DOHH2 (cell line): ENCODE measurements around the gene RAPGEF5.

Experiments used
- EZH2phosphoT487 ChIP-seq: fragments of 200-600 bp; sonication (generic); IDR thresholded peaks from 2 replicates; pipeline ENCODE4 v1.6.1; 2017; ENCODE audit warnings: borderline replicate concordance, mild to moderate bottlenecking, antibody characterized with exemption, low read length, moderate library complexity, mixed read lengths
- TF ChIP-seq, protein P1 (sequence below): fragments of 200-600 bp; sonication (generic); IDR thresholded peaks from one replicate; pipeline ENCODE4 v1.5.1; 2014; ENCODE audit warnings: antibody characterized with exemption, mild to moderate bottlenecking, low read depth, low read length; ENCODE audit not compliant: poor library complexity, severe bottlenecking

DNA sequence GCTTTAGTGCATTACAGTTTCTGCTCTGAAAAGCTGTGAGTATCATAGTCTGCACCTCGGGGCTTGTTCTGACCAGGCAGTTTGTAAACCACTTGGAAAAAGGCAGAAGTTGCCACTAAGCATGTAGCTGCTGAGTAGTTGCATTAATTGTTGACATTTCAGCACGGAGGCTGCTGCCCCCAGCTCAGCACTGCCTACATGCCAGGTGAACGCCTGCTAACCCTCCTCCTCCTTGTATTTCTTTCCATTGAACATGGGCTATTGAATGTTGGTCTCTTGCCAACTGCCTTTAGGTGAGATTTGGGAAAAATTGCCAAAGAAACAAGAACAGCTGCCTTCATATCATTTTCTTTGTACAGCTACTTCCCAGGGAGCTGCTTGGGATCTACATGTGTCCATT, 164.2 kb downstream of the RAPGEF5 start:
- TF ChIP-seq, protein P1, sequence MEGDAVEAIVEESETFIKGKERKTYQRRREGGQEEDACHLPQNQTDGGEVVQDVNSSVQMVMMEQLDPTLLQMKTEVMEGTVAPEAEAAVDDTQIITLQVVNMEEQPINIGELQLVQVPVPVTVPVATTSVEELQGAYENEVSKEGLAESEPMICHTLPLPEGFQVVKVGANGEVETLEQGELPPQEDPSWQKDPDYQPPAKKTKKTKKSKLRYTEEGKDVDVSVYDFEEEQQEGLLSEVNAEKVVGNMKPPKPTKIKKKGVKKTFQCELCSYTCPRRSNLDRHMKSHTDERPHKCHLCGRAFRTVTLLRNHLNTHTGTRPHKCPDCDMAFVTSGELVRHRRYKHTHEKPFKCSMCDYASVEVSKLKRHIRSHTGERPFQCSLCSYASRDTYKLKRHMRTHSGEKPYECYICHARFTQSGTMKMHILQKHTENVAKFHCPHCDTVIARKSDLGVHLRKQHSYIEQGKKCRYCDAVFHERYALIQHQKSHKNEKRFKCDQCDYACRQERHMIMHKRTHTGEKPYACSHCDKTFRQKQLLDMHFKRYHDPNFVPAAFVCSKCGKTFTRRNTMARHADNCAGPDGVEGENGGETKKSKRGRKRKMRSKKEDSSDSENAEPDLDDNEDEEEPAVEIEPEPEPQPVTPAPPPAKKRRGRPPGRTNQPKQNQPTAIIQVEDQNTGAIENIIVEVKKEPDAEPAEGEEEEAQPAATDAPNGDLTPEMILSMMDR: no peak
- no peak for TF ChIP-seq EZH2phosphoT487
